HG02642 (cell line): ENCODE measurements around the gene GPATCH3.
"Not testable (repeated sequence)": the region's sequence is repeated elsewhere in the genome, so short reads cannot be mapped to it uniquely, and the experiment has no call there.

Experiments
- ATAC-seq: cut with Tn5 transposase; IDR thresholded peaks from one replicate; pipeline ENCODE4 v1.9.1; 2021; ENCODE audit warnings: mild to moderate bottlenecking; ENCODE audit not compliant: unreplicated experiment, poor library complexity

Gene GPATCH3

GRCh38 chr1:26913754-26914619 is 13.7 kb upstream of the GPATCH3 start, which contains the start of gene NR0B2:
TSS of gene NR0B2 (minus strand) at chr1:26913975. CDS start at chr1:26913940, 35 bp downstream.
- no peak for ATAC-seq

GRCh38 chr1:26913389-26913753 is 13.1 kb upstream of the GPATCH3 start:
- ATAC-seq = no peak

GRCh38 chr1:26912147-26912490 is 11.9 kb upstream of the GPATCH3 start:
- ATAC-seq = no peak

GRCh38 chr1:26911399-26912146 is 11.3 kb upstream of the GPATCH3 start:
- ATAC-seq = no peak

GRCh38 chr1:26910343-26911160 is 10.3 kb upstream of the GPATCH3 start:
- no peak for ATAC-seq

- ATAC-seq = no peak
Observed at GRCh38 chr1:26909951-26910342, 9.7 kb upstream of the GPATCH3 start.

GRCh38 chr1:26907071-26907917 is 7.0 kb upstream of the GPATCH3 start:
- ATAC-seq = no peak

- no peak for ATAC-seq
Observed at GRCh38 chr1:26900815-26901511, 696 bp upstream of the GPATCH3 start.

- no peak for ATAC-seq
Observed at GRCh38 chr1:26897351-26897750, 2.9 kb downstream of the GPATCH3 start.

GRCh38 chr1:26894263-26894662 is 6.0 kb downstream of the GPATCH3 start:
- ATAC-seq = no peak

- ATAC-seq = peak; percentile 27
Observed at GRCh38 chr1:26890467-26890796, 9.8 kb downstream of the GPATCH3 start.

- ATAC-seq = peak; percentile 88
Observed at GRCh38 chr1:26889551-26890466, 10.5 kb downstream of the GPATCH3 start, which contains the start of gene GPN2. TSS of gene GPN2 (minus strand) at chr1:26890283. CDS start at chr1:26890096, 187 bp downstream.

- ATAC-seq = no peak
Observed at GRCh38 chr1:26888231-26888630, 12.0 kb downstream of the GPATCH3 start.

- no peak for ATAC-seq
Observed at GRCh38 chr1:26887125-26887524, 13.1 kb downstream of the GPATCH3 start.

- no peak for ATAC-seq
Observed at GRCh38 chr1:26882696-26883463, 17.4 kb downstream of the GPATCH3 start.

GRCh38 chr1:26881611-26882010 is 18.7 kb downstream of the GPATCH3 start:
- not testable (repeated sequence) for ATAC-seq

- ATAC-seq = no peak
Observed at GRCh38 chr1:26879793-26880192, 20.5 kb downstream of the GPATCH3 start.

- no peak for ATAC-seq
Observed at GRCh38 chr1:26877326-26877725, 22.9 kb downstream of the GPATCH3 start.
